ENCODE measurements around the gene TMEM250. TPM values are rescaled to one million over a fixed set of nuclear protein-coding genes. Genes with fewer than 3 reads are reported as not detected.

Gene TMEM250
- total and polyA plus RNA-seq, 12 donors: 9.7 to 26.4 (median 15.4) TPM

- Histone ChIP-seq H3K4me3 (peak overlapping the region in 3 of 10 donors; percentile 20 to 30 (median 21)), H3K27me3 (no peaks in the 10 kb centered on the region), H3K36me3 (peaks cover 0 to 12% (median 0%) of the 10 kb centered on the region in 9 donors), H3K27ac (peak overlapping the region in 9 of 10 donors; percentile 75 to 99 (median 97)), H3K4me1 (peaks cover 31 to 88% (median 83%) of the 10 kb centered on the region in 9 donors), H3K9me3 (no peaks in the 10 kb centered on the region)
- ATAC-seq (no peak), DNase-seq (peak in 1 of 2 donors; percentile 12)
- WGBS, 2 donors: 82% methylated on average over 20 of the region's 20 CpGs
- no peak for TF ChIP-seq CTCF (IDR thresholded peaks at IDR 0.05)
- intact Hi-C loops (cut with DNase I): loop anchor here in 1 of 10 donors (5.0 kb wide), 1 partner anchor 39 kb away; no protein-coding TSS in a partner anchor
Measured at GRCh38 chr9:136091582-136092352, 26.9 kb downstream of the TMEM250 start.

GRCh38 chr9:136090768-136091581 is 27.7 kb downstream of the TMEM250 start:
- peak; percentile 44 to 53 for DNase-seq
- Histone ChIP-seq H3K36me3 (peaks cover 0 to 12% (median 0%) of the 10 kb centered on the region in 9 donors), H3K27ac (peak overlapping the region; percentile 47 to 99 (median 96)), H3K4me3 (peak overlapping the region in 4 of 10 donors; percentile 6 to 30 (median 20)), H3K4me1 (peaks cover 38 to 88% (median 86%) of the 10 kb centered on the region in 9 donors), H3K9me3 (no peaks in the 10 kb centered on the region), H3K27me3 (no peaks in the 10 kb centered on the region)
- 53 to 58% methylated on average over 22 of the region's 22 CpGs for WGBS, 2 donors
- ATAC-seq: peak in 6 of 8 donors; percentile 12 to 52 (median 18)
- no peak for TF ChIP-seq CTCF (IDR thresholded peaks at IDR 0.05)
- intact Hi-C loops (cut with DNase I): loop anchor here in 1 of 10 donors (5.0 kb wide), 1 partner anchor 39 kb away; no protein-coding TSS in a partner anchor

GRCh38 chr9:136090056-136090735 is 28.5 kb downstream of the TMEM250 start:
- WGBS, 2 donors: 66 to 72% methylated on average over 9 of the region's 9 CpGs
- H3K4me1 ChIP-seq: peaks cover 38 to 93% (median 90%) of the 10 kb centered on the region in 9 donors
- H3K27ac ChIP-seq: peak overlapping the region in 9 of 10 donors; percentile 75 to 99 (median 97)
- intact Hi-C loops (cut with DNase I): loop anchor here in 1 of 10 donors (5.0 kb wide), 1 partner anchor 38 kb away; no protein-coding TSS in a partner anchor
- no peaks in the 10 kb centered on the region for H3K9me3 ChIP-seq
- TF ChIP-seq CTCF (IDR thresholded peaks at IDR 0.05): no peak
- ATAC-seq: no peak
- no peaks in the 10 kb centered on the region for H3K27me3 ChIP-seq
- DNase-seq: peak in 1 of 2 donors; percentile 12
- peaks cover 0 to 12% (median 0%) of the 10 kb centered on the region in 9 donors for H3K36me3 ChIP-seq
- H3K4me3 ChIP-seq: no peak overlapping the region
